GM18502 (cell line): ENCODE measurements around the gene HJURP.

Source experiments
- ATAC-seq: cut with Tn5 transposase; IDR thresholded peaks from one replicate; pipeline ENCODE4 v1.9.1; 2021; ENCODE audit warnings: mild to moderate bottlenecking; ENCODE audit not compliant: unreplicated experiment, poor library complexity

HJURP gene

GRCh38 chr2:233816771-233817170 lies 37.6 kb downstream of the HJURP start:
- no peak for ATAC-seq

GRCh38 chr2:233816334-233816733 lies 38.0 kb downstream of the HJURP start:
- ATAC-seq = no peak

DNA sequence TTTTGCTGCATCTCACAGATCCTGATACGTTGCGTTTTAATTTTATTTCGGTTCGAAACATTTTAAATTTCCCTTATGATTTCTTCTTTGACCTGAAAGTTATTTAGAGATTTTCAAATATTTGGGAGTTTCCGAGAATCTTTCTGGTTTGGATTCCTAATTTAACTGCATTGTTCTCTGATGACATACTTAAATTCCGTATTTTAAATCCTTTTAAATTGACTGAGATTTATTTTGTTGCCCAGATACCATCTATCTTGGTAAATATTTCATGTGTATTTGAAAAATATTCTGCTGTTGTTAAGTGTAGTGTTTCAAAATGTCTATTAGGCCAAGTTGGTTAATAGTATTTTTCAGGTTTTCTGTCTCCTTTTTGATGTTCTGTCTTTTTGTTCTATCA lies 38.5 kb downstream of the HJURP start:
- no peak for ATAC-seq

- ATAC-seq = no peak
Measured at GRCh38 chr2:233814056-233814835, 40.1 kb downstream of the HJURP start.

DNA sequence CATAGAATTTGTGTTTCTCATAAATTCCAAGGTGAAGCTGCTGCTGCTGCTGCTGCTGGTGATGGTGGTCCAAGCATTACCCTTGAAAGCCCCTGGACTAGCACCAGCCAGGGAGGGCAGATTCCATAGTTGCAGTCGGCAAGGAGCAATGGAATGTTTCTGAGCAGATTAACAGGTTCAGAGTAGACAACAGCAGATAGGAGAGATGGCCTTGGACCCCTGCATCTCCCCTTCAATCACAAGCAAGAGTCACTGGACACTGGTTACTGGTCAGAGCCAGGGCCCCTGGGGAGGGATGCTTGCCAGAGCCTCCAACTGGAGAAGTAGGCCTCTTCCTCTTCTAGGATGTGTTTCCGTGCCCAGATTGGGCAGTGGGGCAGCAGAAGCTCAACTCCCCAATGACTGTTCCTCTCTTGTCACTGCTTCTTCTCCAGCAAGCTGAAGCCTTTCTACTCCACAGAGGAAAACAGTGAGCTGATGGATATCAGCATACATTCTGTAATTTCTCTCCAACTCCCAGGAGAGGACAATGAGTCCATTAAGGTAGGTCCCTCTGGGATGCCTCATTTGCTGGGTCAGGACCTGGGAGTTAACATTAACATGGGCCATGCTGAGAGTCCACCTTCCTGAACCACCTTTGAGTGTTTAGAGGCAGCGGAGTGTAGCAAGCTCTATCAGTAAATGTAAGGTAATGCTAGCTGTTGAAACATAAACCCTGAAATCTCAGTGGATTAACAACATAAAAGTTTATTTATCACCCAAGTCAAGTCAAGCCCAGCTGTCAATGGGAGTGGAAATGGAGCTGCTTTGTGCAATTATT lies 40.9 kb downstream of the HJURP start:
- ATAC-seq = no peak

DNA sequence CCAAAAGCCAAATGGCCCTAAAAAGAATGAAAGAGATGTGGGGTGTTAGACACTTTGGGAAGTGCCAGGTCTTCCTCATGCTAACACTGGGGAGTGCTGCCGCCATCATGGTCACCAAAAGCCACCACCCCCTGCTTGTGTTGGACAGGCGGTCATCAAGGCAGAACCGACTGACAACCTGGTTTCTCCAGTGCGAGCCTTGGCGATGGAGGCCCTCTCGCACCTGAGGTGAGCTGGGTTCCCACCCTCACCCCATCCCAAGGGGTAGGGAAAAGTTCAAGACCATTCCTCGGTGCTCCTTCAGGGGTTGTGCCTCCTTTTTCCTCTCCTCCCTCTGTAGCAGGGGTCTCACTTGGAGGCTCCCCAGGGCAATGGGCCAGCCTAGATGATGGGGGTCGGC lies 42.6 kb downstream of the HJURP start:
- ATAC-seq = no peak

DNA sequence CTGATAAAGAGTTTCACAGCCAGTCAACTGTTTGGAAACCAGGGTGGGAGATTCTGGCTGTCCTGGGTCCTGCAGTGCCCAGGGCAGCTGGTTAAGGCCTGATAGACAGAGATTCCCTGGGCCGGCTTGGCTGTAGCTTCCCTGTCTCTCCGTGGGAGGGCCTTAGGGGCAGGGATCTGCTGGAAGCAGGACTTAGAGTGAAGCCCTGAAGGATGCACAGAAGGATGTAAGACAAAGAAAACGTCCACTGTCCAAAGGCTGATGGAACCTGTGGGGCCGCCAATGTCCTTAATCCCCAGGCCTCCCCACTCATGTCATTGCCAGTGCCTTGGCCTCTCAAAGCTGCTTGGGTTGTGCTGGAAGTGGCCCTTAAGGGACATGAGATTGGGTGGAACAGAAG lies 43.2 kb downstream of the HJURP start:
- no peak for ATAC-seq

DNA sequence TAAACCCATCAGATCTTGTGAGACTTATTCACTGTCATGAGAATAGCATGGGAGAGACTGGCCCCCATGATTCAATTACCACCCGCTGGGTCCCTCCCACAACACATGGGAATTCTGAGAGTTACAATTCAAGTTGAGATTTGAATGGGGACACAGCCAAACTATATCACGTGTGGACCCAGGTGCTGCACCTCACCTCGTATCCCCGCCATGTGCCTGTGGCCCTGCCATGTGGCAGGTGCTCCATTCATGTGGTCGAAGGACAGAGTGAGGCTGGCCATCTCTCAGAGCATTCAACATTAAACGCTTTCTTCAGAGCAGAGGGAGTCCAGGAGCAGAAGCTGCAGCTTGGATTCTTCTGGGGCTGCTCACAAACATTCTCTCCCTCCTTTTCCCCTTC lies 44.0 kb downstream of the HJURP start:
- no peak for ATAC-seq

DNA sequence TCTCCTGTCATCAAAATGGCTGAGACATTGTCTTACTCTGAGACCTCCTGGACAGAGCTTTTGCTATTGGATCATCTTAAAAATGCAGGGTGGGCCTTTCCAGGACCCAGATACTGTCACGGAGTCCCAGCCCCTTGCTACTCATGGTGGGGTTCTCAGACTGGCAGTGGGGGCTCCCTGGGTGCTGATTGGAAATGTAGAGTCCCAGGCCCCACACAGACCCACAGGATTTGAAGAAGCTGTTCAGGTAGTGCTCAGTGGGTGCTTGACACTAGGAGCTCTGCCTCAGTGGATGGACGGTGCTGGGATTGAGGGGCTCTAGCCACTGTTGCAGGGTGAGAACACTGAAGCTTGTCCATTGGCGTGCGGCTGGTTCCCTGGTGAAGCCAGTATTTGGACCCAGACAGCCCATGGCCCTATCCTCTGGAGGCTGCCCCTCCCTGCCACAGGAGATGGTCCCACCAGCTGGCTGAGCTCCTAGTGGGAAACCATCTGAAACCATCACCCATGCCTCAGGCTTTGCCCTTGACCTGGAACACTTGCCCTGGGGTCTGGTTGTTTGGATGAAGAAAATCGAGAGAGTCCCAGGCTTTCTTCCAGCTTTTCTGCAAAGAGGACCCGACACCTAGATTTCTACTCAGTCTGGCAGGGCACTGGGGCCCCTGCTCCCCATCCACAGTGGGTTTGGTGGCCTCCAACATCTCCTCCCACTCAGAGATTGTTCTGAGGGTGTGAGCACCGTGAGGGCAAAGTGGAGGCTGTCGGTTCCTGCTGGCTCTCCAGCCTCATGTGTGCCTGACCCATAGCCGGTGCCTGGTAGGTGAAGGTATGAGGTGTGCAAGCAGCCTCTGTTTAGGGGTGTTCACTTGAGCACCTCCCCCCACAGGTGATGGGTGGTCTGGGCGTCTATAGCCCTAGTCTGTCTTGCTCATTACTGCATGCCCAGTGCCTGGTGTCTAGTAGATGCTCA lies 46.1 kb downstream of the HJURP start:
- no peak for ATAC-seq

DNA sequence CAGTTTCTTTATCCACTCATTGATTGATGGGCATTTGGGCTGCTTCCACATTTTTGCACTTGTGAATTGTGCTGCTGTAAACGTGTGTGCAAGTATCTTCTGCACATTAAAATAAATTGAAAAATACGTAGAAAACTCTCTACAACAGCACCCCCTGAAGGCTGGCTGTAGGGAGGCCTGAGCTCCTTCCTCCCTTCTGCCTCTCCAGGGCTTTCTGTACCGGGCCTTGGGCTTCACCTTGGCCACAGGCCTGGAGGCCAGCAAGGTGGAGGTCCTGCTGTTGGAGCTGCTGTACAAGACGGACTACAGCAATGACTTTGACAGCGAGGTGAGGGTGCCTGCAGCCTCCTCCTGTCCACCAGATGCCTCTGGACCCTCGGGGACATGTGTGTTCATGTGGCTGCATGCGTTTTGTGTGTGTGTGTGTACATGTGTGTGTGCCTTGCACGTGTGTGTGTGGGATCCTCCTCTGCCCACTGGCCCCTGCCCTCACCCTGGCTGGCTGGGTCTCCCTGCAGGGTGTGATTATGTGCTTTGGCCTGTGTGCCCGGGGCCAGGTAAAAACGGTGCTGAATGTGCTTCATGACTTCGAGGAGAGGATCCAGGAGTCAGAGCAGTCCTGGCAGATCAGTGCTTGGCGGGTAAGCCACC lies 47.0 kb downstream of the HJURP start:
- no peak for ATAC-seq

DNA sequence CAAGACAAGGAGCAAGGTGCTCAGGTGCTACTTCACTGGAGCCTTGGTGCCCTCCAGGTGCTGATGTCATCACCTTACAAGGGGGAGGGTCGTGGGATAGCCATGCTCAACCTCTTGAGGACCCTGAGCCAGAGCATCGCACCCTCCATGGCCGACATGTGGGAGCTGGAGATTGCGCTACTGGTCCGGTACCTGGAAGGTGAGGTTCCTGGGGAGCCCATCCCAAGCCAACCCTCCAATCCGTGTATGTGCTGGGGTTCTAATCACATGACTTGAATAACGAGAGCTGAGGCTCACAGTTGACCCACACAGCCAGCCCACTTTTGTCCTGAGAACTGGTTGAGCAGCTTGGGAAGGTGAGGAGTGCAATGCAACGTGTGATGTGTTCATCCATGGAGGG lies 50.3 kb downstream of the HJURP start:
- ATAC-seq = no peak

GRCh38 chr2:233803292-233803911 lies 50.9 kb downstream of the HJURP start:
- ATAC-seq = no peak

- ATAC-seq = no peak
Measured at GRCh38 chr2:233802132-233802815, 52.1 kb downstream of the HJURP start.

DNA sequence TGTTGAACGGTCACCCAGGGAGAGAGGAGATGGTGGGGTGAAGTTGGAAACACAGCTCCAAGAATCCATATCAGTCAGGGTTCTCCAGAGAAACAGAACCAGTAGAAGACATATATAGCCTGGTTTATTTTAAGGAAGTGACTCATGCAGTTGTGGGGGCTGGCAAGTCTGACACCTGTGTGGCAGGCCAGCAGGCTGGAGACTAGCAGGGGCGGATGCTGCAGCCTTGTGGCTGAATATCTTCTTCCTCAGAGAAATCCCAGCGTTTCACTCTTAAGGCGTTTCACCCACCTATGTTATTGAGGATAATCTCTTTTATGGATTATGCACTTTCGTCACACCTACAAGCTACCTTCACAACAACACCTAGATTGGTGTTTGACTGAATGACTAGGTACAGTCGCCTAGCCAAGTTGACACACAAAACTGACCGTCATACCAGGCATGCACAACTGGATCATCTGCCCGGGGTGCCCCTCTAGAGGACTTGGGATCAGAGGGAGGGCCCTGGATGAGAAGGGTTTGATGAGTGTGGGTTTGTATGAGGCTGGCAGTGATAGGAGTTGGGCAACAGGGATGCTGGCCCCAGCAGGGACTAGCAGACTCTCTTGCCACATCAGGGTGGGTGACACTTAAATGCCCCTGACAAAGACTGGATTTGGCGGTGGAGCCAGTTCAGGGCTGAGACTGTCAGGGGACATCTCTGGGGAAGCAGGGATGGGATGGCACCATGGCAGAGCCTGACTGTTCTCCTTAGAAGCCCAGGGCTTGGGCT lies 52.8 kb downstream of the HJURP start:
- no peak for ATAC-seq

GRCh38 chr2:233800208-233800607 lies 54.1 kb downstream of the HJURP start:
- ATAC-seq = no peak

DNA sequence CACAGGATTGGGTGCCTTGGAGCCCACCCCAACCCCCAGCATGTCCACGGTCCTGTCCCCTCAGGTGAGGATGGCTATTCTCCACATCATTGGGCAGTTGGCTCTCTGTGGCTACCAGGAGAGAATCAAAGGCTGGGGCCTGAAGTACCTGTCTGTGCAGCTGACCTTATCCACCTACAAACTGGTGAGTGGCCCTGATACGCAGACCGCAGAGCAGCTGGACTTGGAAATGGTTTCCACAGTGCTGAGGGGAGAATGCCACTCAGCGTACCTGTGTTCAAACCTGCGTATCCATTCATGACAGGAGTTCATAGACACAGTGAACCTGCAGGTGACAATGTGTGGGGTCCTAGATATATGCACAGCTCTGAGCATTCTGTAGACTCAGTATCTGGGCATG lies 54.6 kb downstream of the HJURP start:
- no peak for ATAC-seq

DNA sequence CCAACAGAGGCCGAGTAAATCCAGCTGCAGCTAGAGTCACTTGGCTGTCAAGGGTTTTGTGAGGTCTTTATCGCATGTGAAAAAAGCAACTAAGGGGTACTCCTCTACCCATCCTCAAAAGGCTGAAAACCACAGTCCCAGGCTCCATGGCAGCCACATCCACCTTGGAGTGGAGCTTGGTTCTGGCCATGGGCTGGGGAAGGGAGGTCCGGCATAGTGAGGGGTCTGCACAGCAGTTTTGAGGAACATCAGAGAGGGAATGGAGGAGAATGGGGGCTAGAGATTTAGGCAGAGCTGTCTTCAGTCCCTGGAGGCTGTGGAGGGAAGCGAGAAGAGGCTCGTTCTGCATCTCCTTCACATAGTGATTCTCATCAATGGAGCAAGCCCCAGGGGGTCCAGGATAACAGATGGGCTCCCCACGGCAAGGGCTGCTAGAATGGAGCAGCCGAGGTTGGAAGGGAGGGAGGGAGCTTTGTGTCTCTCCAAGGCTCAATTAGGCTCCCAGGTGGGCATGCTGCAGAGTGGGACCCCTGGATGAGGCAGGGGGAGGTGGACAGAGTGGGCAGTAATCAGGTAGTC lies 55.2 kb downstream of the HJURP start:
- ATAC-seq = no peak
